ENCODE results near the gene FOSL2.

Gene FOSL2

DNA sequence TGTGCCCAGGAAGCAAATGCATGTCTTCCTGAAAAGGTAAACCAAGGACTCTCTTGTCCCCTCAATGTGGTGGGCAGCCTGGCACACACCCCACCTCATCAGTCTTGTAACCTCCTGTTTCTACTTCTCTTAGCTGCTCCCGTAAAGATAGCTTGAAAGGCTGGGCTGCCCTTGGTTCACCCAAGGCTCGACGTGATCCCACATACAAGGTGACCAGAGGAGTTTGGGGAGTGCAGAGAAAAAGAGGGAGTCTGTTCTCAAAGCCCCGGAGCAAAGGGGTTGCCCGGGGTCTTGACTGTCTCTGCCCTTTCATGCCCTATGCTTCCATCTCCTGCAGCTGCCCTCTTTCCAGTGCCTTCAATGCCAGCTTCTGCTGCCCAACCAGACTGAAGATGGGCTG lies 18.3 kb upstream of the FOSL2 start:
- no peak for DNase-seq (ENCODE audit: low spot score)

DNA sequence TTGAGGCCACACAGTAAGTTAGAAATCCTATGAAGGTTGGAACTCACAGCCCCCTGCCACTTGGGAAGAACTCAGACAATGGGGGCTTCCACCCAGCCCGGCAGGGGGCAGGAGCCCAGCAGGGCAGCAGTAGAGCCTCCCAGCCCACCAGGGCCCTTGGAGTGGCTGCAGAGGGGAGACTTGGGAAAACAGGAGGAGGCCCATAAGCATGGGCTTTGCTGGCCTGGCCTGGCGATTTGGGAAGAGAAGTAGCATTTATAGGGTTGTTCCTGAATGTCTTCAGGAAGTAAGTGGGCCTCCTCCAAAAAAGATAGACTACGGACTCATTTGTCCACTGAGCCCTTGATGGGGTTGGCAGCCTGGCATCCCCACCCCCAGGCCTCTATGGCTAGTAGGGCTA lies 17.4 kb upstream of the FOSL2 start:
- no peak for DNase-seq (ENCODE audit: low spot score)

DNA sequence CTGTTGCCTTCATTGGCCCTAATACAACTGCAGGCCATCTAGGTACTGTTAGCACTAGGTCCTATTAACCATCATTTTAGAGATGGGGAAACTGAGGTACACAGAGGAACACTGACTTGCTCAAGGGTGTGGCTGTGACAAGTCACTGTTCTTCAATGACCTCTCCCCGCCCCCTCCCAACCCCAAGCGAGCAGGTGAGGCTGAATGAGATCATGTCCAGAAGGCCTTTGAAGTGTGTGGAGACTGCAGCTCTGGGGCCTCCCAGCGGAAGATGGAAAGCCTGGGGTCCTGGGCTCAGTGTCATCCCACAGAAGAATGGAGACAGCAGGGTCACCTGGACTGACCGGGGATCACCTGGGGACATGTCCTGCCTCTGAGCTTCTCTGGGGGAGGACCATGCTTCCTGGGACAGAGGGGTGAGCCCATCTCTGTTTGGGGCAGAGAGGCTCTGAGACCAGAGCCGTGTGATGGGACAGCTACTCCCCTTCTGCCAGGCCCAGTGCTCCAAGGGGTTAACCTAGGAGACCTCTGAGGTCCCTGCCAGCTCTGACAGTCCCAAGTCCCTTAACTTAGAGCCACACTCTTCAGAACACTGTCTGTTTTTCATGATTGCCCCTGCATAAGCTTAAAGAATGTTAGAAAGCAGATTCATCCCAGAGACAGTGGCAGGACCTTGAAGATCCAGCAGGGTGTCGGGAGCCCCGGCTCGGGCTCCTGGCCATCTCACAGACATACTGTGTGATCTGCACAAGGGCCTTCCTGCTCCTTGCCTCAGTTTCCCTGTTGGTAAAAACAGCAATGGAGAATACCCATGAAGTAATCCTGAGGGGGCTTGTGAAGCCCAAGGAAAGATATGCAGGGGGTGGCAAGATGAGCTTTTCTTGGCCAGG lies 16.7 kb upstream of the FOSL2 start:
- DNase-seq (ENCODE audit: low spot score): no peak

DNA sequence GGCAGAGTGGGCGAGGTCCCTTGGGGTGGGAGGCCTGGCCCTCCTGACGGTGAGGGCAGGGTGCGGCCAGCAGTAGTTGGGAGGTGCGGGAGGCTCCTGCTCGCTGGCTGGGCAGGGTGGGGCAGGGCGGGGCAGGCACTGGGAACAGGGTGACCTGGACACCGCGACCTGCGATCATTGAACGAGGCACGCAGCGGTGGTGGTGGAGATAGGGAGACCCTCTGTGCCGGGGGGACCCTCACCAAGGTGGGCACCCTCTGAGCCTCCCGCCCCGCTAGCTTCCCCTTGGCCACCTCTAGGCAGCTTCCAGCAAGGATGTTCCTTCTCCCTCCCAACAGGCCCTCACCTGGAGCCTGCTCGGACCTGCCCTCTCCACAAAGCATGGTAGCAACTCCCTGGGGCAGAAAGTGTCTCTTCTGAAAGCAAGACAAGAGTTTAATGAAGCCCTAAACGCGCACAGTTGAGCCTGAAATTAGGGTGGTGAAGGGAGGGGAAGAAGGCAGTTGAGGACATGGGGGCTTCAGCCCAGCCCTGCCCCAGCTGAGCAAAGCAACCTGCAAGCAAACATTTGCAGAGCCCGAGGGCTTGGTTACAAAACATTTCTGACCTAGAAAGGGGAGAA lies 15.4 kb upstream of the FOSL2 start:
- DNase-seq (ENCODE audit: low spot score): peak; percentile 14

DNA sequence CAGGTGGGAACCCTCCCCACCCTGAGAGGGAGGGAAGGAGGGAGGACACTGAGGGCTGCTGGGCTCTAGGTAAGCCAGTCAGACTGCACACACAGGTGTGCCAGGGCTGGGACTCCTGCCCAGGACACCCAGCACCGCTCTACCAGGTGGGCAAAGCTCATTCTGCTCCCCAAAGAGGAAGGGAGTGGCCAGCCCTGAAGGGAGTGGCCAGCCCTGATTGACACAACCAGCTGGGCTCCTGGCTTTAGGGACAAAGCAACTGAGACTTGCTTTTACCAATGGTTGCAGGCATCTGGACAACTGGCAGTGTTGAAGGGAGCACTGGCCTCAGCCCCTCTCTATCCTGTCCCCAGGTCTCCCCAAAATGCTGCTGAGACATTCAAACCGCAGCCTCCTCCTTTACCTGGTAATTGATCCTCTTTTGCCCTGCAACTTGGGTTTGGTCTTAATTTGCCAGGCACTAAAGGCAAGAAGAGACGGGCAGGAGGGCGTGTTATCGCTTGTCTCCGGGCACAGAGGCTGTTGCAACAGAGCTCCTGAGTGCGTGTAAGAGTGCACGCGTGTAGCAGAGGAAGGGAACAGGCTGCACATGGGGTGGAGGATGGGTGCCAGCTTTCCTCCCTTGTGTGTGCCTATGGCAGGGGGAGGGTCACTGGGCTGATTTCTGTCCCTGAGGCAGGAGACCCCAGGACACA lies 14.5 kb upstream of the FOSL2 start:
- DNase-seq (ENCODE audit: low spot score): peak; percentile 28

DNA sequence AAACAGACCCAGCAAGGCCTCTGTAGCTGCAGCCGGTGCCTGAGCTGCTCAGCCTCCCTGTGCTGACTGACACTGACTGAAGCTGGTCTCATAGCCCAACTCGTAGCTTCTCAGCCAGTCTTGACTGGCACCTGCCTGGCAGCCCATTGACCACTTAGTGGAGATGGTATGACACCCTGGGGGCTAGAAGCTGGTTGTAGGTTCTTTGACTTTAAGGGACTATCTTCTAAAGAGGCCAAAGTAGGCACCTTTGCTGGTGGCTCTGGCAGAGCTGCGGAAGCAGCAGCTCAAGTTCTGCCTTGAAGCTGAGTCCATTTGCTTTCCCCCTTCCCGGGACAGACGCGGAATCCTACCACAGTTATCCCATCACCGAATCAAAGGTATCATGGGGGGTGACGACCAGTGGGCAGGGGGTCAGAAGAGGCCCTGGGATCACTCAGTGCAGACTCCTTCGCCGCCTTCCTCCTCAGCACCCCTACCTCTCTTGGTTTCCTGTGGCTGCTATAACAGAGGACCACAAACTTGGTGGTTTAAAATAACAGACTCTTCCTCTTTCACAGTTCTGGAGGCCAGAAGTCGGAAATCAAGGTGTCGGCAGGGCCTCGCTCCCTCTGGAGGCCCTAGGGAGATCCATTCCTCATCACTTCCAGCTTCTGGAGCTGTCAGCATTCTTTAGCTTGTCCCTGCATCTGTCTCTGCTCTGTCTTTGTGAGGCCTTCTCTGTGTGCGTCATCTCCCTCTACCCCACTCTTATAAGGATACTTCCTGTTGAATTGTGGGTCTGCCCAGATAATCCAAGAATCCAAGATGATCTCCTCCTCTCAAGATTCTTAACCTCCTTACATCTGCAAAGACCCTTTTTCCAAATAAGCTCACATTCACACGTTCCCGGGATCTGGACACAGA lies 13.7 kb upstream of the FOSL2 start:
- no peak for DNase-seq (ENCODE audit: low spot score)

DNA sequence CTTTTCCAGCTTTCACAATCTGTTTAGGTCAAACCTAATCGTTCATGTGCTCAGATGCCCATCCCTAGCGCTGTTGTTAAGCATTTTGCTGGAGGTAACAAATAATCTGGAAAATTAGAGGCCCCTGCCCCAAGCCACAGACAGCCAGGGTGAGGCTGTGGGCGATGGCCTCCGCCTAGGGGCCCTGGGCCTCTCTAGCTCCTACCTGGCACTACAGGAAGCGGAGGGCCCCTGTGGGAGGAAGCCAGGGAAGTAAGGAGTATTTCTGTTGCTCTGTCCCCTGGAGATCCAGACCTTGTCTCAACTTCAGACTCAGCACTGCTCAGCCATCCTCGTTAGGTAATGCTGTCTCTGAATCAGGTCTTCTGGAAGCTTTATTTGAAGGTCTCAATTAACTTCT lies 12.4 kb upstream of the FOSL2 start:
- no peak for DNase-seq (ENCODE audit: low spot score)

DNA sequence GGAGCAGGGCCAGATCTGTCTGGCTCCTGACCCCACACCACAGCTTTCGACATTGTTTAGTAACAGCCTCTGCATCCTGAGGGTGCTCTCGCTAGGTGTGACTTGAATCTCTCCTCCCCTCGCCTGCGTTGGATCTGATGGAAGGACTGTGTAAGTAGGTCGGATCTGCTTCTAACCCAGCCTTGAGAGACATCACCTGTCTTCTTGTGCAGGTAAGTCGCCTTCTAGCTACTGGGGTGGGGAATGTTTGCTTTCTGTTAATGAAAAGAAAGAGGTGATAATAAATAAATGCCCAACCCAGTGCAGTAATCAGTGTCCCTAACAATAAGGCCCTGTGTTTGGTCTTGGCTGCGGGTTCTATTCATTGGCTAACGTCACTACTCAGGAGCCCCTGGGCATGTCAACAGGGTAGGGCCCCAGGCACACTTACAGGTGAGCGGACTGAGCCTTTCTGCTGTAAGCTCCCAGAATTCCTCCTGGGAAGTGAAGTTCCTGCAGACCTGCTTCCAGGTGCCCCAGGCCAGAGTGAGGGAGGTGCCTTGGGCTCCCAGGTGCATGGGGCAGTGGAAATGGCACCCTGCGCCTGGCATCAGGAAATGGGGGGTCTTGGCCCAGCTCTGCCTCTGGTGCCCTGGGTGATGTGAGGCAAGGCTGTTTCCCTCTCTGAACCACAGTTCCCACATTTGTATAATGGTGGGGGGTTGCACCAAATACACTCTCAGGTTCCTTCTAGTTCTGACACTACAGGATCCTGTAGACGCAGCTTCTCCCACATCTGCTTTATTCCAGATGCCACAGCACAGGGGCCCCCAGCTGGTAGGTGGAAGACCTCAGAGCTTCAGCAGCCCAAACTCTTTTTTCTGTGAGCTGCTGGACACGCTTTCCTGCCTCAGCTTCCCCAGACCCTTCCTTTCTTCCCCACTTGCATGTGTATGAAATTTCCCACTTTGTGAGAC lies 11.2 kb upstream of the FOSL2 start:
- no peak for DNase-seq (ENCODE audit: low spot score)

DNA sequence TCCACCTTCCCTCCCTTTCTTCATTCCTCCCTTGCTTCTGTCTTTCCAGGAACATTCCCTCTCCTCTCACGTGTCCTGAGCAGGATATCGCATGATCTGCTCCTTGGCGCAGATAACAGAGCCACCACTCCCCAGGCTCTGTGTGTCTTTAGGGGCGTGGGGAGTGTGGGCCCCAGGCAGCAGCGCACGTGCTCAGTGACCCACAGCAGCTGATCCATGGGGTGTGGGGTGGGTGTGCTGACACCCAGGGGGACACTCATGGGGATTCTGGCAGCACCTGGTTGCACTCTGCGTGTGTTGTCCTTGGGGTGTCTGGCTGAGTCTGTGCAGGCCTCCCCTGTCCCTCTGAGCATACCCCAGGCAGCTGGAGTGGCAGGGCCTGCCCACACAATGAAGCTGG lies 9.9 kb upstream of the FOSL2 start:
- DNase-seq (ENCODE audit: low spot score): no peak

DNA sequence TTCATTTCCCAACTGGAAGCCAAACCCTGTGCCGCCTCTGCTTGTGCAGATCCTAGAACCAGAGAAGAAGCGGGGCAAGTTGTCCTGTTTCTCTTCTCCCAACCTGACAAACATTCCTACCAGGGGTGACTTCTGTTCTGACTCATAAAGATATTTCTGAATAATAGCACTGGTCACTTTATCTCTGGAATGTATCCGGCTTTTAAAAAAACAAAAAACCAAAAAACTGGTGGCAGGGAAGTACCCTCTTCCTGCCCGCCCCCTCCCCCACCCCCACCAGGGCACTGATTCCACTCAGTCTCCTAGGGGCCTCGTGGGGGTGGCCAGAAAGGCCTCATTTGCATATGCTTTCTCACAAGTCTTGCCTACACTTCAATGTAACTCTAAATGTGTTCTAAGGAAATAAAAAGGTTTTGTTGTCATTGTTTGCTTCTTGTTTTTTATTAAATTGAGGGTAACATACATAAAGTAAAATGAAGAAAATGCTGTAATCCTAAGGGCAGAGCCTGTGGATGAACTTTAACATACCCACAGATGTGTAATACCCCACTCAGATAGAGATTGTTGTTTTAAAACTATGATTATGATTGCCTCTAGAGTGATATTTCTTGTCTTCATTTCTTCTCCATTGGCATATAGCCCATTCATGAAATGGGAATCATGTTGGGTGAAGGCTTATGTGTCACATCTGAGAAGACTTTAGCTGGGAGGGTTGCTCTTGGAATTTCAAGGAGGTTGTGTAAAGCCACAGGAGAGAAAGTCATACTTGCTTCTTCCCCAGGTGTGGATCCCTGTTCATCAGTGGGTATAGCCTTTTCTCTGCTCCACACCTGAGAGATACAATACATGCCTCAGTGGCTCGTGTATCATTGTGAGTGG lies 5.3 kb upstream of the FOSL2 start:
- DNase-seq (ENCODE audit: low spot score): no peak

DNA sequence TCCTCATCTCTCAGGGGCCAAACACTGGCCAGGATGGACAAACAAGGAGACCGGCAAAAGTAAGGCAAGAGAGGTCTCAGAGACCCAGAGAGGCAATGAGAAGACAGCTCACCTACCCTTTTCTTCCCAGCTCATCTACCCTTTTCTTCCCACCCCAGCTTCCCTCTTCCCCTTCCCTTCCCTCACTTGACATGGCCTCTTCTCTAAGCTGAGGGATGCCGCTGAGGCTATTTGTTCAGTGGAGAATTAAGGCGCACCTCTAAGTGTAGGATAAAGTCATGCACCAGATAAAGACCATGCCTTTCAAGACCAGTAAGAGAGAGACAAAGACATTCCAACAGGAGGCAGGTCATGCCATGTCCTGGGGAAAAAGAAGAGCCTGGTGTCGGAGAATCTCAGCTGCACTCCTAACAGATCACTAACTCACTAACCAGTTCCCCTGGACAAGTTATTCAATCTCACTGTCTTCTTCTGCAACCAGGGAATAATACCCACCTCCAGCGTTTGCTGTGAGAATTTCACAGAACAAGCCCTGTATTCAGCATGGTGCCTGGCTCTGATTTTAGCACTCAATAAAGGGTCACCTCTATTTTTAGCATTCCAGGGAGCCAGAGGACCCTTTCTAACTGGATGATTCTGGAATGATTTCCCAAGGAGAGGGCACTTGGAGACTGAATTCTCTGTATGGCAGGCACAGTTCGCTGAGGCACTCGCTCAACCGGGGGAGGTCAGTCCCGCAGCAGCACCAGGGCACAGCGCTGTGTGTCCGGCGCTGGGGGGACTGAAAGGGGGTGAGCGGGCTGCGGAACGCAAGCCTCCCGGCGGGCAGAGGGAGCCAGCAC lies 3.0 kb upstream of the FOSL2 start:
- no peak for DNase-seq (ENCODE audit: low spot score)

DNA sequence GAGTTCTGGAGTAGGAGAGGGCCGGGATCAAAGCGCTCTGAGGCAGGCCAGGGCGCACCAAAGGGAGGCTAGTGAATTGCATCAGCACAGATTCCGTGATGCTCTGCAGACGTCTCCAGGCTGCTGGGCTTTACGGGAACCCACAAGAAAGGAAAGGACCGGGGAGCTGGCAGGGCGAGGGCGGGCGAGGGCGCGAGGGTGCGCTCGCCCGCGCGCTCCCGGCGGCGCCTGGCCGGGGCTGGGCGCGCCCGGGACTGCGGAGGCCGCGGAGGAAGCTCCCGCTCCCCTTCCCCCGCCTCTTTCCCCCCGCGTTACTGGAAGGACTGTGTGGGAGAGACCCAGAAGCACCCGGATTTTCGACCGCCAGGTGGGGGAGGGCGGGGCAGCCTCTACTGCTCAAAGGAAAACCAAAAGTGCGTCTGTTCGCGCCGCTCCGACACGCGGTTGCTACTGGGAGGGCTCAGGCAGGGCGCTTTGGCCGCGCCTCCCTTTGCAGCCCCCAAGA lies 2.4 kb upstream of the FOSL2 start:
- peak; percentile 40 for DNase-seq (ENCODE audit: low spot score)

DNA sequence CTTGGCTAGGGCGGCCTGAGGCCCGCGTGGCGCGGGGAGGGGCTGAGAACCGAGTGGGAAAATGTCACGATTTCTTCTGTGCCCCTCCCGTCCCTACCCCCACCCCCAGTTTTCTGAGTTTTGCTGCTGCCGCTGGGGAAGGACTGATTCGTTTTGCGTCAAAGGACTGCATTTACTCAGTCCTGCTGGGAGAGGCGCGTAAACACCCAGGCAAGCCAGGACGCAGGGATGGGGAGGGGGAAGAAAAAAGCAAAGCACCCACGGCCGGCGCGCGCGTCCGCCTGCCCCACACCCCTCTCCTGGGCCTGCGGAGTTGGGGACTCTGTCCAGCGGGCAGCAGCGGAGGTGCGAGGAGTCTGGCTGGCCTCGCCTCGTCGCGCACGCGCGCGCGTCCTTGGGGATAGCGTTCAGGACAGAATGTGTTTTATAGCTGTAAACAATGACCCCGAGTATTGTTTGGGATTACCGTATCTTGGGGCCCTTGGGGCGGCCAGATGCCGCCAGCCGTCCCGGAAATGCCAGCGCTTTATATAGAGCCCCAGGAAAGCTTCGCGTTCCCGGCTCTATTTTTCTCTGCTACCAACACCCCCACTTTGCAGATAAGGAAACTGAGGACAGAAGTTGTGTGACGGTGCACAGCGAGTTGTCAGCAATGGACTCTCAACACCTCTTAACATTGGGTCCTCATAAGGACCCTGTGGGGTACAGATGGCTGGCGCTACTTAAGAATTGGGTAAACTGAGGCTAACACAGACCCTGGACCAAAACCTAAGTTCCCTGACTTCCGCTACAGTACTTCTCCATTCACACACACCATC lies 1.7 kb upstream of the FOSL2 start:
- DNase-seq (ENCODE audit: low spot score): peak; percentile 23

DNA sequence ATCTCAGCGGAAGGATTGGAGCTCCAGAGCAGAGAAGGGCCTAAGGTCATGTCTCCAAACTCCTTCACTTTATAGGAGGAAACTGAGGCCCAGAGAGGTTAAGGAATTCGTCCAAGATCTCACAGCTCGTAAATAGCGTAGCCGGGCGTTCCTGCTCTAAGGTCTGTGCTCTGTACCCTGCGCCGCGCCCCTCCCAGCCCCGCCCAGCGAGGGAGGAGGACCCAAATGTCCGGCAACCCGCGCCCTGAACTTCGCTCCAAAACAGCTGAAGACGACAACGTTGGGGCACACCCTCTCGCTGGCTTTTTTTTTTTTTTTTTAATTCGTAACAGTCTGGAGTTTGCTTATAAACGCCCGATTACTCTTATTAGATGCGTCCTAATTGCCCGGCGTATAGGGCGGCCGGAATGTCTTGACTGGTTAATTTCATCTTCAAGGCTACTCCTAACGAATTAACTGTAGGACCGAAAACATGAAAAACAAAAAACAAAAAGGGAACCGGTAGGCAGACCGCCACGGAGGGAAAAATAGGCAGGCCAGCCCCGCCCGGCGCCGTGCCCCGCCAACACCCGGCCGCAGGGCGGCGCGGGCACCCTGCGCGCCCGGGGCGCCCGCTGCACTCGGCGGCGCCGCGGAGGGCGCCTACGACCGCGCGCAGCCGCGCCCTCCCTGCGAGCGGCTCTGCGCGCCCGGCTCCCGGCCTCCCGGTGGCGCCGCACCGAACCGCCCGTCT lies 928 bp upstream of the FOSL2 start:
- DNase-seq (ENCODE audit: low spot score): peak; percentile 74

DNA sequence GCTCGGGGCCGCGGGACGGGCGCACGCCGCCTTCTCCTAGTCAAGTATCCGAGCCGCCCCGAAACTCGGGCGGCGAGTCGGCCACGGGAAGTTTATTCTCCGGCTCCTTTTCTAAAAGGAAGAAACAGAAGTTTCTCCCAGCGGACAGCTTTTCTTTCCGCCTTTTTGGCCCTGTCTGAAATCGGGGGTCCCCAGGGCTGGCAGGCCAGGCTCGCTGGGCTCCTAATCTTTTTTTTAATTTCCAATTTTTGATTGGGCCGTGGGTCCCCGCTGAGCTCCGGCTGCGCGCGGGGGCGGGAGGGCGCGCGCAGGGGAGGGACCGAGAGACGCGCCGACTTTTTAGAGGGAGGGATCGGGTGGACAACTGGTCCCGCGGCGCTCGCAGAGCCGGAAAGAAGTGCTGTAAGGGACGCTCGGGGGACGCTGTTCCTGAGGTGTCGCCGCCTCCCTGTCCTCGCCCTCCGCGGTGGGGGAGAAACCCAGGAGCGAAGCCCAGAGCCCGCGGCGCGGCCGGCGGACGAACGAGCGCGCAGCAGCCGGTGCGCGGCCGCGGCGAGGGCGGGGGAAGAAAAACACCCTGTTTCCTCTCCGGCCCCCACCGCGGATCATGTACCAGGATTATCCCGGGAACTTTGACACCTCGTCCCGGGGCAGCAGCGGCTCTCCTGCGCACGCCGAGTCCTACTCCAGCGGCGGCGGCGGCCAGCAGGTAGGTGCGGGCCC lies 617 bp downstream of the FOSL2 start:
- peak; percentile 37 for DNase-seq (ENCODE audit: low spot score)

DNA sequence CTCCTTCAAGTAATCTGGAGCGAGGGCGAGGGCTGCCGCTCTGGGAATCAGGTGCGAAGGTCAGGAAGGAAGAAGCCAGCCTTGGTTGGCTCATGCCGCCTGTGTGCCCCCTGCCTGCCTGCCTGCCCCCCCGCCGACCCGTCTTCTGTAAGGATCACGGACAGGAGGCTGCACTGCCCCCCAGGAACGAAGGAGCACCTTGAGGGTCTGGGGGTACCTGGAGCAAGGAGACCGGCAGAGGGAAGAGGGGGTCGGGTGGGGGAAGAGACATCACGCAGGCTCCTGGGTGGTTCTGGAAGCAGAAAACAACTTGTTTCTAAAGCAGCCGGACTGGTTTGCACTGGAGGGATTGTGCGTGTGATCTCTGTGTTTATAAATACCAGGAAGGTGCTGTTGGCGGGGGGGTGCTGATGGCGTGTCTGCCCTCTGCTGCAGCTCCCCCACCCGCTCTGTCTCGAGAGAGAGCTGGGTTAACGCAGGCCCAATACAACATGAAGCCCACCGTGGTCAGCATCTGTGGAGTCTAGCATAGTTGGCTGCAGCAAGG lies 1.7 kb downstream of the FOSL2 start:
- no peak for DNase-seq (ENCODE audit: low spot score)
